GM19239 (cell line): ENCODE data around the gene CALN1.

Experiments
- DNase-seq: peaks from one replicate; pipeline ENCODE4 v3.0.0; 2011; ENCODE audit warnings: low spot score; ENCODE audit not compliant: insufficient read length
- FAIRE-seq: peaks from 2 replicates; lab custom pipeline; 2011; peaks lifted over from hg19 to GRCh38; lab: Jason Lieb, UNC

Gene CALN1

DNA sequence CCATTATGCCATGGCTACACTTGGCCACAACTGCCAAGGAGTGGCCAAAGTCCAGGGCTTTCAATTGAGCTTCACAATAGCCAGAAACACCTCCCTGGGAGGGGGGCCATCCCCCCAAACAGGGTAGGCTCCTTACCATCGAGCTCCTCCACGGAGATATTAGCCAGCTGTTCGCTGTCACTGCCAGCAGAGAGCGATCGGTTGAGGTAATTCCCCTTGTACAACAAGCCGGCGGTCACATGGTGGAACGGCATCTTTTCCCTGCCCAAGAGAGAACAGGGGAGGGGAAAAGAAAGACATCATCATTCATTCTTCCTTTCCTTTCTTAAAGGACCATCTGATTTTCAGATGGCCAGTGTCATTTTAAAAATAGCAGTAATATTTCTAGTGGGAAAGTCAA is 133.6 kb downstream of the CALN1 start:
- FAIRE-seq (no peak), DNase-seq (no peak)

DNA sequence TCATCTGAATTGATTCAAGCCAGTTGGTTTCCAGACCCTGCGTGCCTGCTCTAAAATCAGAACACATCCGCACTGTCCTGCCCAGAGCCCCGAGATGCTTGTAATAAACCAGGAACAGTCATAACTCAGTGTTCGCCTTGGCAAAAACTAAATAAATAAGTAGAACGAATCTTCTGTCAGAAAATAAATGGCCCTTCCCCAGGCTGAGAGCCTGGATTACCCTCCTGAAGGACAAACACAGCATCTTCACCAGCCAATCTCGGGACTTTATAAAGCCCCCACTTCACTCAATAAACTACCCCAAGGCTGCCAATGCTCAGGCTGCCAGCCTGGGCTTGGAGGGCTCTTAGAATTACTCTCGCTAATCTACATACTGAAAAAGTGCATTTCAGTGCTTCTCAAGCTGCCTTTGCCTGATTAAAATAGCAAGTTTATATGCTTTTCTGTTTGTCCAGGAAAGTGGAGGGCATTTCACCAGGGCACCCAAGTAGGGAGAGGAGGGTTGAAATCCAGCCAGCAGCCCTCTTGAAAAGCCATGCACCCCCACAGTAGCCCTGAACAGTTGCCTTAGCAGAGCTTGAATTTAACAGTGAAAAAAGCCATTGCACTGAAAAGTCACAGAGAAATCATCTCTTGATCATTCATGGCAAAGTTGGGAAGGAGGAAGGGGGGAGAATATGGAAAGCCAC is 136.6 kb downstream of the CALN1 start:
- DNase-seq (no peak), FAIRE-seq (no peak)

DNA sequence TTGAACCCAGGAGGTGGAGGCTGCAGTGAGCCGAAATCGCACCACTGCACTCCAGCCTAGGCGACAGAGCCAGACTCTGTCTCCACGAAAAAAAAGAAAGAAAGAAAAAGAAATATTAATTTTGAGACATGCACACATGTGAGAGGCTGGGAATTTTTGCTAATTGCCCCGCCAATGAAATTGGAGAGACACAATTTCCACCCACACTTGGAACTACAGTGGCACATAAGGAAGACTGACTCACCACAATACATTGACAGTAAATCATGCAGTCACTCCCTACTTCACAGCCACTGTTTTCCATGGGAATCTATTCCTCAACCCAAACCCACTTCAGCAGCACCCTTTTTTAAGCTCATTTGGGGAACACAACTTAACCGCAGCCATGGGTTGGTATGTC is 139.7 kb downstream of the CALN1 start:
- DNase-seq (no peak), FAIRE-seq (no peak)

DNA sequence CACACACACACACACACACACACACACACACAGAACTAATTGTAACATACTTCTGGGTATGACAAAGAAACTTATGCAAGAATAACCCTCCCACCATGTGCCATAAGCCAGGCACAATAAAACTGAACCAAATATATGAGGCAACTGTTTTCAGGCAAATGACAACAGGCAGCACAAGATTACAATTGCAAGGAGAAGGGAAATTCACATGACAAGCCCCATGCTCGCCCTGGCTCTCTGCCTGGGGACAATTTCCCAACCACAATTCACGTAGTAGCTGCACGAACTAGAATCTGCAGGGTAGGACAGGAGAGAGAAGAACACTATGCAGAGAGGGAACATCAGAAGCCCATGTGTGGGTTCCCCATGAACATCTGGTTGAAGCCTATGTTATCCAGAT is 143.3 kb downstream of the CALN1 start:
- DNase-seq (no peak), FAIRE-seq (no peak)

DNA sequence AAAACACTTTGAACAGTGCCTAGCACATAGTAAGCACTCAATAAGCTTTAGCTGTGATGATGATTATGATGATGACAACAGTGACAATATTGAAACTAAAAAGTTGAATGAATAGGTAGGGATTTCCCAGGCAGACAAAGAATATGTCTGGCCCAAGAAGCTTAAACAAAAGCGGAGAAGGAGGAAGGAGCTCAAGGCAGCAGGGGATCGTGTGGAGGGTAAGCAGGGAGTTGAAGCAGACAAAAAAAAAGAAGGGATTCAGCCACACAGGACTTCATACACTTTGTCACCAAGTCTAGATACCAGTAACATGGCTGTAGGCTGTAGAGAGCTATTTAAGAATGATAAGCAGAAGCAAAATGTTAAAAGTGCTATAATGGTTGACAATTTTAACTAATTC is 144.0 kb downstream of the CALN1 start:
- FAIRE-seq, result no peak
- no peak for DNase-seq

- FAIRE-seq, result no peak
- DNase-seq, result no peak
These were observed 144.8 kb downstream of the CALN1 start for GRCh38 chr7:72267291-72267800.

DNA sequence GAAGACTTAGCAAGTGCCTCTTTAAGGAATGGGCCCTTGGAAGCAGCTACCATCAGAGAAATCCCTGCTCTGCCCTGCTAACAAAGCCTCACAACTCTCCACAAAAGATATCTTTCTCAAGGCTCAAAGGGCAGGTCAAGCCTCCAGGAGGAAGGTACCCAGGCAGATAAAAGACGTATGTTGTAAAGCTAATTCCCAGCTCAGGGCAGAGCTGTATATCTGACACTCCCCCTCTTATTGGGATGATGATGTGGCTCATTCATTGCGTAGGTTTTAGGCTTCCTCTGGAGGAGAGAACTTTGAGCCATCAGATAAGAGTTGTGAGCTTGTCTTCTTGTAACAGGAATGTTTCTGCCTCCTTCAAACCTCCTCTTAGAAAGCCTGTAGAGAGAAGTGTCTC is 145.4 kb downstream of the CALN1 start:
- no peak for FAIRE-seq

GRCh38 chr7:72265071-72265904 is 146.8 kb downstream of the CALN1 start:
- FAIRE-seq (no peak), DNase-seq (no peak)

More for the DNA sequence above, 145.4 kb downstream of the CALN1 start:
- DNase-seq, result no peak

- DNase-seq (no peak), FAIRE-seq (no peak)
These were observed 151.7 kb downstream of the CALN1 start for GRCh38 chr7:72260406-72260805.

DNA sequence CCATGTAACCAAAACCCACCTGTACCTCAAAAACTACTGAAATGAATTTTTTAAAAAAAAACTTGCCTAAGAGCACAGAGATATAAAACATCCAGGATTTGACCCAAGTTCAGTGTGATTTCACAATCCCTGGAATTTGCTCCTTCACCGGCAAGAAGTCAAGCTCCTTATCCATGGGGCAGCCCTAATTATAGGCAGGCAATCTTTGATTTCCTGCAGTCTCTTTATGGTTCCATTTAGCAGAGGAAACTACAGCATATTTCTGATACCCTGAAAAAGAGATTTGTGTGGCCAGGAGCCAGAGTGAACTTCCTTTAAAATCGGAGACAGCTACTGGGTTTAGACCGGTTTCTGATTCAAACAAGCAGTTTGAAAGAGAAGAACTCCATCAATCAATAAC is 154.1 kb downstream of the CALN1 start:
- FAIRE-seq (no peak), DNase-seq (no peak)

DNA sequence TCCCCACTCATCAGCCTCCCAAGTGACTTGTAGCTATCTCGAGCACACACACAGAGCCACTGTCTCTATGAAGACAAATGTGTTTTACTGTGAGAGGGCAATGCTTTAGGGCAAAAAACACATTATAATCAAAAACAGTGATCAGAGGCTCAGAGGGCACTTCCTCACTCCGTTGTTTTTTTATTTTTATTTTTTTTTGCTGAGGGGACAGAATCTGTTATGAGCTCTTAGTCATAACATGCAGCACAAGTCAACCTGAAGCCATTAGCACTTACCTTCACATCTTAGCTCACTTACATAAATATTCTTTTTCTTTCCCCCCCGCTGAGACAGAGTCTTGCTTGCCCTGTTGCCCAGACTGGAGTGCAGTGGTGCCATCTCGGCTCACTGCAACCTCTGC is 157.7 kb downstream of the CALN1 start:
- no peak for DNase-seq
- no peak for FAIRE-seq

DNA sequence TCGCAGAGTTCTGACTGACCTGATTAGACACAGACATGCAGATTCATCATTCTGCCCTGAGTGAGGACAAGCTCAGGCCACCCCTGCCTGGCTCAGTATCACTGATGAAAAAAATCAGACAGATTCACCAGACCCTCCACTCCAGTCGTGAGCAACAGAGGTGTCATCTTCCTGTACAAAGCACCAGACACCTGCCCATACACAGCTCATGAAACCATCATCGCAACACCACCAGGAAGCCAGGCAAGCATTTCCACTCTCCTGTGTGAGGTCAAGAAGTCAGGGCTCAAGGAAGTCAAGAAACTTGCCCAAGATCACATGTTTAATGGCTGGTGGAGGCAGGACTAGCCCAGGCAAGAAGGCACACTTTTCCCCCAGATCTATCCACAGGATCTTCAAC is 163.0 kb downstream of the CALN1 start:
- FAIRE-seq (no peak), DNase-seq (no peak)

- FAIRE-seq, result no peak
- DNase-seq, result no peak
These were observed 167.2 kb downstream of the CALN1 start for GRCh38 chr7:72244826-72245398.

- FAIRE-seq, result no peak
- no peak for DNase-seq
These were observed 168.8 kb downstream of the CALN1 start for GRCh38 chr7:72243329-72243728.

DNA sequence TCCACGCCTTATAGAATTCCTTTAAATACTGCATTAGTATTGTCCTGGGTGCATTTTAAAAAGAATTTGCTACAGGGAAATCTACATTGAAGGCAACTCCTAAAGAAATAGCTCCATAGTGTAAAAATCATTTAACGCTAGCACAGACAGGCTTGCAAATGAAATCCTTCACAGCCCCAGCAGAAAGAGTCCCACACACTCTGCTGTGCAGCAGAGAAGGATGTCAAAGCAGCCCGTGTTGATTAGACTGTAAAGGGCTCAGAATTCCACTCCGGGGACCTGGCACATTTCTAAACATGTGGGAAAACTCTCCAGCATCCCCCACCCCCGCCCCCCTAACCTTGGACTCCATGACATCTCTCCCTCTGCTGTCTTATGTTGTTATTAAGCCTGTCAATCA is 176.8 kb downstream of the CALN1 start:
- no peak for FAIRE-seq

GRCh38 chr7:72234086-72234485 is 178.1 kb downstream of the CALN1 start:
- DNase-seq (no peak), FAIRE-seq (no peak)

More for the DNA sequence above, 176.8 kb downstream of the CALN1 start:
- no peak for DNase-seq

DNA sequence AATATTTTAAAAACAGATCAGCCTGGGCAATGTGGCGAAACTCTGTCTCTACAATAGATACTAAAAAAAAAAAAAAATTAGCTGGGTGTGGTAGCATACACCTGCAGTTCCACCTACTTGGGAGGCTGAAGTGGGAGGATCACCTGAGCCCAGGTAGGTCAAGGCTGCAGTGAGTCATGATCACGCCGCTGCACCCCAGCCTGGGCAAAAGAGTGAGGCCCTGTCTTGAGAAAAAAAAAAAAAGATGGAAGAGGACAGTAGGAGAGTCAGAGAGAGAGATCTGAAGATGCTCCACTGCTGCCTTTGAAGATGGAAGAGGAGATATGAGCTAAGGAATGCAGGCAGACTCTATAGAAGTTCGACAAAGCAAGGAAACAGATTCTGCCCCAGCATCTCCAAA is 181.9 kb downstream of the CALN1 start:
- FAIRE-seq (no peak), DNase-seq (no peak)

DNA sequence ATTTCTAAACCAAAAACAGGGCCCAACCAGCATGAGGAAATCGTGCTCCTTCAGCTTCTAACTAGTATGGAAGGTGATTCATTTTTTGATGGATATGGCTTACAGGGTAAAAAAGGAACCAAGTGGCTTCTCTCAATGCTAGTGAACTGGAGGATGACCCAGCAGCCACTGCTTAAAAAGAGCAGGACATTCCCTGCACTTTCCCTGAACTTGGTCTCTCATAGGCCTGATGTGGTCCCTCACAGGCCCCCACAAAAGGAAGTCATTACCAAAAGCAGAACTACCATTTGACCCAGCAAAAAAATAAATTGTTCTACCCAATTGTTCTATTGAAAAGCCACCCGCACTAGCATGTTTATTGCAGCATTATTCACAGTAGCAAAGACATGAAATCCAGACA is 188.8 kb downstream of the CALN1 start:
- DNase-seq, result no peak
- no peak for FAIRE-seq

DNA sequence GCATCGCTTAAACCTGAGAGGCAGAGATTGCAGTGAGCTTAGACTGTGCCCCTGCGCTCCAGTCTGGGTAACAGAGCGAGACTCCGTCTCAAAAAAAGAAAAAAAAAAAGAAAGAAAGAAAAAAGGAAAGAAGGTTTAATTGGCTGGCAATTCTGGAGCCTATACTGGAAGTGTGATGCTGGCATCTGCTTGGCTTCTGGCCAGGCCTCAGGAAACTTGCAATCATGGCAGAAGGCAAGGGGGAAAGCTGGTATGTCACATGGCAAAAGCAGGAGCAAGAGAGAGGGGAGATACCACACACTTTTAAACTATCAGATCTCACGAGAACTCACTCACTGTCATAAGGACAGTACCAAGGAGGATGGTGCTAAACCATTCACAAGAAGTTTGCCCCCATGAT is 190.0 kb downstream of the CALN1 start:
- no peak for FAIRE-seq
- DNase-seq, result no peak

DNA sequence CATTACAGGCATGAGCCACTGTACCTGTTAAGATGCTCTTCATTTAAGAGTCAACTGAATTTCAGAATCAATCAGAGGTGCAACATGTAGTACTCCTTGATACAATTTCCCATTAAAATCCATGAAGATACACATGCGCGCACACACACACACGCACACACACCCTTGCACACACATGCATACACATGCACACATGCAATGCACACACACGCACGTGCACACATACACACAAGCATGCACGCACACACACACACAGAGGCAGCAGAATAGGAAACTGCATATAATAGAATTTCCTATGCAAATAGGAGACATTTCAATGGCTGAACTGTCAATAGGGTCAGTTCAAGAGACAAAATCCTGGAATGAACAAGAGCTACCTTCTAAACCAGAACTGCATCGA is 192.6 kb downstream of the CALN1 start:
- no peak for FAIRE-seq
- no peak for DNase-seq

- FAIRE-seq (no peak), DNase-seq (no peak)
These were observed 195.0 kb downstream of the CALN1 start for GRCh38 chr7:72217151-72217550.
